DMS53 treated with DMSO at 0.1 percent for 48 hours (cell line): ENCODE data around the gene FASN.
A peak's percentile ranks its signal among the peaks of the same experiment; 100 is the strongest.
"Not testable (repeated sequence)": the region's sequence is repeated elsewhere in the genome, so short reads cannot be mapped to it uniquely, and the experiment has no call there.

Experiments
- DNase-seq: peaks from one replicate; lab custom pipeline; 2025; ENCODE audit not compliant: unreplicated experiment; lab: John Stamatoyannopoulos, UW

Gene FASN

GRCh38 chr17:82047914-82048570 lies 50.0 kb downstream of the FASN start:
- DNase-seq, result no peak

GRCh38 chr17:82047379-82047778 lies 50.7 kb downstream of the FASN start:
- DNase-seq, result no peak

GRCh38 chr17:82046903-82047302 lies 51.1 kb downstream of the FASN start:
- DNase-seq, result no peak

- DNase-seq, result no peak
These were observed 52.0 kb downstream of the FASN start for GRCh38 chr17:82045936-82046484.

GRCh38 chr17:82043507-82043906 lies 54.5 kb downstream of the FASN start:
- DNase-seq, result no peak

GRCh38 chr17:82042649-82043048 lies 55.4 kb downstream of the FASN start:
- DNase-seq, result no peak

- DNase-seq, result no peak
These were observed 56.8 kb downstream of the FASN start for GRCh38 chr17:82041144-82041814.

GRCh38 chr17:82039695-82040299 lies 58.2 kb downstream of the FASN start:
- no peak for DNase-seq

- DNase-seq, result not testable (repeated sequence)
These were observed 59.1 kb downstream of the FASN start for GRCh38 chr17:82038796-82039409.

- DNase-seq, result peak; percentile 67
These were observed 60.2 kb downstream of the FASN start for GRCh38 chr17:82037889-82038195.

- DNase-seq, result peak; percentile 97
These were observed 60.7 kb downstream of the FASN start, which contains the start of gene DCXR for GRCh38 chr17:82037092-82037888. DCXR (minus strand) TSS chr17:82037697; CDS start chr17:82037682, 15 bp downstream.

GRCh38 chr17:82036634-82037091 lies 61.4 kb downstream of the FASN start:
- DNase-seq, result no peak

- no peak for DNase-seq
These were observed 61.9 kb downstream of the FASN start for GRCh38 chr17:82035956-82036633.

- DNase-seq, result no peak
These were observed 62.5 kb downstream of the FASN start for GRCh38 chr17:82035488-82035887.

- no peak for DNase-seq
These were observed 63.5 kb downstream of the FASN start for GRCh38 chr17:82034371-82035011.

- DNase-seq, result no peak
These were observed 64.5 kb downstream of the FASN start for GRCh38 chr17:82033359-82034085.

- peak; percentile 66 for DNase-seq
These were observed 66.0 kb downstream of the FASN start for GRCh38 chr17:82031885-82032627.

- peak; percentile 68 for DNase-seq
These were observed 66.6 kb downstream of the FASN start, which contains the start of gene RAC3 for GRCh38 chr17:82031303-82031884. RAC3 (plus strand) TSS chr17:82031678; CDS start chr17:82031762, 84 bp downstream.
